Measurements from ENCODE around the gene CD93.

Gene CD93

DNA sequence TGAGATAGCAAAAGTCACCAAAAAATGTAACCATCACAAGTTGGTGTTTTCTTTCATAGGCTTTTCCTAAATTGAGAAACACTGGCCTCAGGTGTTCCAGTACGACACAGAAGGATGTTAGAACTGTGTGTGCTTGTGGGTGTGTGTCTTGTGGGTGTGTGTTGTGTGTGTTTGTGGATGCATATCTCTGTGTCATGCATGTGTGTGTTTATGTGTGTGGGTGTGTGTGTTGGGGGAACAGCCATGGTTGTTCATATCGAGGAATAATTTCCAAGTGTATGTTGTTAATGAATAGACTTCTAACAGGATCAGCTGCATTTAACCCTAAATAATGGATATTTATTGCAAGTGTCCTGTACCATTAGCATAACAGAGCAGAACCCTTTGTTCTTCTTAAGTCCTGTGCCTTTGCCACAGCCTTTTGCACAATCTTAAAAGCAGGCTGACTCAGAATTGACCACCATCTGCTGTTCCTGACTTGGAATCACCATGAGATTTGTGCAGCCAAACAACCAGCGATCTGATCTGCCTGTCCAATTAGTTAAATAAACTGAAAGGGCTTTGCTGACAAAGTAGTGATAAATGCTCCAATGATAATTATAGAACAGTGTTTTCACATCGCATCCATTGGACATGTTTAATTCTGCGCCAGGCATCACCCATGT, 7.6 kb downstream of the CD93 start:
- Histone ChIP-seq H4K91ac (ENCODE audit: low read length) (no peak overlapping the region), H3K27me3 (ENCODE audit: control insufficient read depth in 1 of 2, insufficient read depth in 1 of 2, low read length in 2 of 2) (peaks cover 3 to 14% of the 10 kb centered on the region in 2 experiments), H2BK5ac (ENCODE audit: low read depth, low read length, poor library complexity, severe bottlenecking) (no peak overlapping the region), H3K27ac (ENCODE audit: low read length, poor library complexity, severe bottlenecking) (no peak overlapping the region), H3K36me3 (ENCODE audit: control insufficient read depth in 1 of 2, insufficient read depth in 2 of 2, low read depth in 1 of 2, low read length in 2 of 2) (no peaks in the 10 kb centered on the region), H3K23ac (ENCODE audit: low read length in 2 of 2) (no peak overlapping the region), H3K14ac (ENCODE audit: low read length in 2 of 2) (no peak overlapping the region), H2BK12ac (ENCODE audit: low read length in 2 of 2) (no peak overlapping the region), H3K9me3 (ENCODE audit: control insufficient read depth, low read length) (no peaks in the 10 kb centered on the region), H3K4me1 (ENCODE audit: control insufficient read depth, insufficient read depth, low read depth, low read length) (no peaks in the 10 kb centered on the region), H4K8ac (ENCODE audit: low read length) (no peak overlapping the region), H3K18ac (ENCODE audit: low read depth in 1 of 2, low read length in 2 of 2) (peak overlapping the region in 1 of 2 experiments; percentile 29), H2BK120ac (ENCODE audit: low read depth, low read length) (no peak overlapping the region), H3K9ac (ENCODE audit: low read length) (no peak overlapping the region), H2AFZ (ENCODE audit: low read depth, low read length) (no peak overlapping the region), H2BK15ac (ENCODE audit: low read depth, poor library complexity, severe bottlenecking) (no peak overlapping the region), H3K79me1 (replicated peaks; ENCODE audit: low read length, poor library complexity, severe bottlenecking) (no peaks in the 10 kb centered on the region), H3K4me3 (ENCODE audit: insufficient read depth in 1 of 2, low read depth in 1 of 2, low read length in 2 of 2) (no peak overlapping the region), H3K4me2 (ENCODE audit: low read length, poor library complexity, severe bottlenecking) (no peak overlapping the region), H2AK5ac (ENCODE audit: low read length, severe bottlenecking) (no peak overlapping the region), H3K4ac (ENCODE audit: low read depth in 1 of 2, low read length in 2 of 2) (no peak overlapping the region)
- 74% methylated on average over 4 of the region's 5 CpGs for WGBS
- peak; percentile 76 for DNase-seq

DNA sequence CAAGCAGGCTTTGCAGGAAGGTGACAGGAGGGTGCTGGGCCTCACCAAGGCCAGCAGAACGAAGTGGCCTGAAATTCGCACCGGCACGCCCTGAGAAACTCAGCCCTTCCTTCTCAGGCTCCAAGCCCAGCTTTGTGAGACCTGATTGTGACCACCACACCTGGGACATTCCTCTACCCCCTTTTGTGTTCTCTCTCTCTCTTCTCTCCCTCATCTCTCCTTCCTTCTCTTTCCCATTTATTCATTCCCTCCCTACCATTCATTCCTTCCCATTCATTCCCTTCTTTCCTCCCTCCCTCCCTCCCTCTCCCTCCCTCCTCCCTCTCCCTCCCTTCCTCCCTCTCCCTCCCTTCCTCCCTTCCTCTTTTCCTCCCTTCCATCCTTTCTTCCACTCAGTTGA, 8.8 kb downstream of the CD93 start:
- Histone ChIP-seq H2AK5ac (ENCODE audit: low read length, severe bottlenecking) (no peak overlapping the region), H3K9me3 (ENCODE audit: control insufficient read depth, low read length) (no peaks in the 10 kb centered on the region), H2AFZ (ENCODE audit: low read depth, low read length) (no peak overlapping the region), H3K23ac (ENCODE audit: low read length in 2 of 2) (no peak overlapping the region), H3K14ac (ENCODE audit: low read length in 2 of 2) (no peak overlapping the region), H3K4me3 (ENCODE audit: insufficient read depth in 1 of 2, low read depth in 1 of 2, low read length in 2 of 2) (no peak overlapping the region), H4K8ac (ENCODE audit: low read length) (peak overlapping the region; percentile 7), H4K91ac (ENCODE audit: low read length) (no peak overlapping the region), H3K27ac (ENCODE audit: low read length, poor library complexity, severe bottlenecking) (no peak overlapping the region), H3K4ac (ENCODE audit: low read depth in 1 of 2, low read length in 2 of 2) (no peak overlapping the region), H3K27me3 (ENCODE audit: control insufficient read depth in 1 of 2, insufficient read depth in 1 of 2, low read length in 2 of 2) (peaks cover 3 to 14% of the 10 kb centered on the region in 2 experiments), H3K4me2 (ENCODE audit: low read length, poor library complexity, severe bottlenecking) (no peak overlapping the region), H3K4me1 (ENCODE audit: control insufficient read depth, insufficient read depth, low read depth, low read length) (no peaks in the 10 kb centered on the region), H2BK12ac (ENCODE audit: low read length in 2 of 2) (no peak overlapping the region), H2BK15ac (ENCODE audit: low read depth, poor library complexity, severe bottlenecking) (no peak overlapping the region), H2BK120ac (ENCODE audit: low read depth, low read length) (no peak overlapping the region), H3K79me1 (replicated peaks; ENCODE audit: low read length, poor library complexity, severe bottlenecking) (no peaks in the 10 kb centered on the region), H3K18ac (ENCODE audit: low read depth in 1 of 2, low read length in 2 of 2) (no peak overlapping the region), H3K36me3 (ENCODE audit: control insufficient read depth in 1 of 2, insufficient read depth in 2 of 2, low read depth in 1 of 2, low read length in 2 of 2) (no peaks in the 10 kb centered on the region), H2BK5ac (ENCODE audit: low read depth, low read length, poor library complexity, severe bottlenecking) (no peak overlapping the region), H3K9ac (ENCODE audit: low read length) (no peak overlapping the region)
- no peak for DNase-seq
- WGBS, result 88% methylated on average over 4 of the region's 4 CpGs

DNA sequence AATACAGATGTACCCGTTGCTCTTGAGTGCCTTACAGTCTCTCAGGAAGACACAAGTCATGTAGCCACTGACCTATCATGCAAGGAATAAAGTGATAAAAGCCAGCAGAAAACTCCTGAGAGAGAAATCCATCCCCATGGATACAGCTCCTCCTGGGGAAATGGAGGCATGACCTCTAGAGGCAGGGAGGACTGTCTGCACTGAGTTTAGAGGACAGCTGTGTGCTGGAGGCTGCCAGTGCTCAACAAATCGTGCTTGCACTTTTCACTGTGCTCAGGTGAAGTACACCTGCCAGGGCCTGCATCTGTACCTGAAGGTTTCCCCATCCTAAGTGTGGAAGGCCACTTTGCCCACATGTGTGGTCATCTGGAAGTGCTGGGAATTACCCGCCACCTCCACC, 12.1 kb downstream of the CD93 start:
- H3K4me1 ChIP-seq (ENCODE audit: control insufficient read depth, insufficient read depth, low read depth, low read length), result no peaks in the 10 kb centered on the region
- no peak overlapping the region for H2BK15ac ChIP-seq (ENCODE audit: low read depth, poor library complexity, severe bottlenecking)
- H3K4me2 ChIP-seq (ENCODE audit: low read length, poor library complexity, severe bottlenecking), result no peak overlapping the region
- H3K9ac ChIP-seq (ENCODE audit: low read length), result no peak overlapping the region
- no peaks in the 10 kb centered on the region for H3K36me3 ChIP-seq (ENCODE audit: control insufficient read depth in 1 of 2, insufficient read depth in 2 of 2, low read depth in 1 of 2, low read length in 2 of 2)
- H3K23ac ChIP-seq (ENCODE audit: low read length in 2 of 2), result no peak overlapping the region
- no peak overlapping the region for H3K4ac ChIP-seq (ENCODE audit: low read depth in 1 of 2, low read length in 2 of 2)
- no peak overlapping the region for H4K8ac ChIP-seq (ENCODE audit: low read length)
- no peak overlapping the region for H2BK12ac ChIP-seq (ENCODE audit: low read length in 2 of 2)
- no peak overlapping the region for H2AK5ac ChIP-seq (ENCODE audit: low read length, severe bottlenecking)
- no peak overlapping the region for H3K18ac ChIP-seq (ENCODE audit: low read depth in 1 of 2, low read length in 2 of 2)
- WGBS, result 87% methylated on average over 3 of the region's 3 CpGs
- no peak overlapping the region for H2AFZ ChIP-seq (ENCODE audit: low read depth, low read length)
- H3K9me3 ChIP-seq (ENCODE audit: control insufficient read depth, low read length), result no peaks in the 10 kb centered on the region
- H3K14ac ChIP-seq (ENCODE audit: low read length in 2 of 2), result no peak overlapping the region
- H3K79me1 ChIP-seq (replicated peaks; ENCODE audit: low read length, poor library complexity, severe bottlenecking), result no peaks in the 10 kb centered on the region
- peaks cover 0 to 9% of the 10 kb centered on the region in 2 experiments for H3K27me3 ChIP-seq (ENCODE audit: control insufficient read depth in 1 of 2, insufficient read depth in 1 of 2, low read length in 2 of 2)
- no peak overlapping the region for H2BK5ac ChIP-seq (ENCODE audit: low read depth, low read length, poor library complexity, severe bottlenecking)
- DNase-seq, result no peak
- H2BK120ac ChIP-seq (ENCODE audit: low read depth, low read length), result no peak overlapping the region
- H3K27ac ChIP-seq (ENCODE audit: low read length, poor library complexity, severe bottlenecking), result no peak overlapping the region
- H3K4me3 ChIP-seq (ENCODE audit: insufficient read depth in 1 of 2, low read depth in 1 of 2, low read length in 2 of 2), result no peak overlapping the region
- no peak overlapping the region for H4K91ac ChIP-seq (ENCODE audit: low read length)

DNA sequence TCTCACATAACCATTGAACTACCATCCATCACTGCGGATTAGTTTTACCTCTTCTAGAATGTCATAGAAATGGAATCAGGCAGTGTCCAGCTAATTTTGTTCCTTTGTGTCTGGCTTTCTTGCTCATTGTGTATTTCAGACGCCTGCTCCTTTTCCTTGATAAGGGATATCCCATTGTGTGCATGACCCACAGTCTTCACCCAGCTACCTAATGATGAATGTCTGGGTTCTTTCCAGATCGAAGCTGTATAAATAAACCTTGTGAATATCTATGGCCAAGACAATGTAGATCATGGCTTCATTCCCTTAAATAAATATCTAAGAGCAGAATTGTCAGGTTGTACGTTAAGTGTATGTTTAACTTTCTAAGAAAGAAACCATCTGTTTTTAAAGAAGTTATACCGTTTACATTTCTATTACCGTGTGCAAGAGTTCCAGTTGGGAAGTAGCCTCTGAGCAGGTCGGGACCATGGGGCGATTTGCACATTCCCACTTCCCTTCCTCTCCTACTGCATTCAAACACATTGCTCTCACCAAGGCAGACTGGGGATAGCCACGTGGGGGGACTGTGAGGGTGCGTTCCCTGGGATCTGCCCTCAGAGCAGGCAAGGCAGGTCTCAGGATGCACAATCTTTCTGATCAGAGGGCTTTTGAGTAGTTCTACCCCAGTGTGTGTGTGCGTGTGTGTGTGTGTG, 13.1 kb downstream of the CD93 start:
- Histone ChIP-seq H3K27ac (ENCODE audit: low read length, poor library complexity, severe bottlenecking) (no peak overlapping the region), H3K36me3 (ENCODE audit: control insufficient read depth in 1 of 2, insufficient read depth in 2 of 2, low read depth in 1 of 2, low read length in 2 of 2) (no peaks in the 10 kb centered on the region), H3K4me2 (ENCODE audit: low read length, poor library complexity, severe bottlenecking) (no peak overlapping the region), H3K9ac (ENCODE audit: low read length) (no peak overlapping the region), H2BK15ac (ENCODE audit: low read depth, poor library complexity, severe bottlenecking) (no peak overlapping the region), H2AK5ac (ENCODE audit: low read length, severe bottlenecking) (no peak overlapping the region), H3K18ac (ENCODE audit: low read depth in 1 of 2, low read length in 2 of 2) (peak overlapping the region in 1 of 2 experiments; percentile 82), H2BK5ac (ENCODE audit: low read depth, low read length, poor library complexity, severe bottlenecking) (no peak overlapping the region), H3K79me1 (replicated peaks; ENCODE audit: low read length, poor library complexity, severe bottlenecking) (no peaks in the 10 kb centered on the region), H4K8ac (ENCODE audit: low read length) (no peak overlapping the region), H3K23ac (ENCODE audit: low read length in 2 of 2) (peak overlapping the region in 1 of 2 experiments; percentile 72), H3K4ac (ENCODE audit: low read depth in 1 of 2, low read length in 2 of 2) (no peak overlapping the region), H3K4me3 (ENCODE audit: insufficient read depth in 1 of 2, low read depth in 1 of 2, low read length in 2 of 2) (no peak overlapping the region), H2BK12ac (ENCODE audit: low read length in 2 of 2) (no peak overlapping the region), H3K27me3 (ENCODE audit: control insufficient read depth in 1 of 2, insufficient read depth in 1 of 2, low read length in 2 of 2) (no peaks in the 10 kb centered on the region), H2AFZ (ENCODE audit: low read depth, low read length) (no peak overlapping the region), H4K91ac (ENCODE audit: low read length) (no peak overlapping the region), H3K4me1 (ENCODE audit: control insufficient read depth, insufficient read depth, low read depth, low read length) (no peaks in the 10 kb centered on the region), H3K9me3 (ENCODE audit: control insufficient read depth, low read length) (no peaks in the 10 kb centered on the region), H3K14ac (ENCODE audit: low read length in 2 of 2) (peak overlapping the region in 1 of 2 experiments; percentile 87), H2BK120ac (ENCODE audit: low read depth, low read length) (no peak overlapping the region)
- no peak for DNase-seq
- WGBS, result 69% methylated on average over 9 of the region's 11 CpGs

Measured in mesenchymal stem cell (in vitro differentiated cells and primary cell).